ENCODE measurements around the gene DDX56. TPM values are rescaled to one million over a fixed set of nuclear protein-coding genes. Genes with fewer than 3 reads are reported as not detected.

Gene DDX56
- total and polyA plus RNA-seq, 2 of the 13 experiments (the other 11 are each of a cell fraction or from before 2014, with no cell fraction given): 82.6 to 120 TPM

- Histone ChIP-seq H3K9ac (ENCODE audit: insufficient read depth, low read depth, low read length) (no peak overlapping the region), H2AFZ (ENCODE audit: low read length) (no peak overlapping the region), H3K27ac (ENCODE audit: extremely low read length, insufficient read depth, low read length) (no peak overlapping the region), H3K4me2 (ENCODE audit: low read depth, low read length) (no peak overlapping the region), H4K20me1 (ENCODE audit: insufficient read depth, low read length) (no peaks in the 10 kb centered on the region; the same call in 1 of the 2 replicates), H3K27me3 (ENCODE audit: control insufficient read depth in 1 of 2, insufficient read depth in 2 of 2, low read length in 2 of 2) (no peaks in the 10 kb centered on the region), H3K79me2 (ENCODE audit: insufficient read depth, low read length) (no peaks in the 10 kb centered on the region), H3K9me3 (ENCODE audit: low read length) (no peaks in the 10 kb centered on the region), H3K36me3 (replicated peaks in 1 of 2; ENCODE audit: control insufficient read depth in 1 of 2, insufficient read depth in 2 of 2, low read length in 2 of 2) (peaks cover 36 to 55% of the 10 kb centered on the region in 2 experiments), H3K4me1 (ENCODE audit: insufficient read depth, low read length) (peaks cover 36% of the 10 kb centered on the region), H3K4me3 (replicated peaks in 1 of 3; ENCODE audit: insufficient read depth in 1 of 3, low read depth in 2 of 3, low read length in 3 of 3) (no peak overlapping the region)
- no TSS peak for BruUV-seq (replicated peaks)
- 84% methylated on average over 5 of the region's 13 CpGs for WGBS (ENCODE audit: low lambda C conversion rate)
- CTCF ChIA-PET (ENCODE audit: low intra/inter-chr PET ratio, low total read pairs): interaction anchor here (0.8 to 2.5 kb wide), 4 partner anchors 28 to 324 kb away, joined by 3 to 14 read pairs (median 6); no protein-coding TSS in a partner anchor
- ATAC-seq (peak; percentile 76), DNase-seq (ENCODE audit: low spot score) (peak; percentile 44), FAIRE-seq (peak; percentile 53)
- in situ Hi-C loops (cut with HindIII; ENCODE audit: extremely low pct_ligation_motif_present, low pct_unique_long_range_greater_than_20kb) (no loop called here), intact Hi-C loops (cut with micrococcal nuclease; ENCODE audit: unreplicated experiment) (loop anchor here (1.0 to 2.0 kb wide), 3 partner anchors 22 to 324 kb away; no protein-coding TSS in a partner anchor)
- POLR2A ChIA-PET: interaction anchor here (0.8 to 4.2 kb wide), 9 partner anchors 8 to 113 kb away, joined by 3 to 45 read pairs (median 5); partner anchors contain the start of genes DDX56, NPC1L1, NUDCD3 and OGDH
- TF ChIP-seq ZNF556 (CRISPR knock-in tag; IDR thresholded peaks at IDR 0.05; ENCODE audit: borderline replicate concordance) (no peak), ZBTB38 (CRISPR knock-in tag; IDR thresholded peaks at IDR 0.05) (peak; percentile 43; the same call in 1 of the 2 replicates), GTF2F1 (IDR thresholded peaks at IDR 0.05; ENCODE audit: low read length) (no peak), ATRX (CRISPR knock-in tag; IDR thresholded peaks at IDR 0.05; ENCODE audit: borderline replicate concordance) (no peak), ZNF432 (CRISPR knock-in tag; IDR thresholded peaks at IDR 0.05; ENCODE audit: borderline replicate concordance) (no peak), FOXO1 (CRISPR knock-in tag; IDR thresholded peaks at IDR 0.05) (0 out of 2 replicates have a peak, but pooled peaks have one; percentile 29), KDM2A (CRISPR knock-in tag; IDR thresholded peaks at IDR 0.05; ENCODE audit: borderline replicate concordance, low read depth) (peak; percentile 54), GATAD1 (CRISPR knock-in tag; IDR thresholded peaks at IDR 0.05) (peak; percentile 20; the same call in 1 of the 2 replicates), POLR2A (IDR thresholded peaks at IDR 0.05; ENCODE audit: insufficient read depth in 1 of 2, low read depth in 2 of 2, low read length in 2 of 2) (peak in 1 of 2 experiments; percentile 33; a peak in 1 of 4 replicates), GATAD2A (CRISPR knock-in tag; IDR thresholded peaks at IDR 0.05) (0 out of 2 replicates have a peak, but pooled peaks have one; percentile 22), ZNF263 (CRISPR knock-in tag; IDR thresholded peaks at IDR 0.05) (0 out of 2 replicates have a peak, but pooled peaks have one; percentile 27), ZNF766 (CRISPR knock-in tag; IDR thresholded peaks at IDR 0.05; ENCODE audit: borderline replicate concordance) (0 out of 2 replicates have a peak, but pooled peaks have one; percentile 43), MLX (CRISPR knock-in tag; IDR thresholded peaks at IDR 0.05) (no peak), ASH2L (IDR thresholded peaks at IDR 0.05; ENCODE audit: insufficient read length, low read depth, low read length) (peak; percentile 26), ERF (CRISPR knock-in tag; IDR thresholded peaks at IDR 0.05) (no peak), ZNF563 (CRISPR knock-in tag; IDR thresholded peaks at IDR 0.05) (no peak), ZNF879 (CRISPR knock-in tag; IDR thresholded peaks at IDR 0.05) (no peak), ATAD3A (CRISPR knock-in tag; IDR thresholded peaks at IDR 0.05) (no peak), FOXP4 (CRISPR knock-in tag; IDR thresholded peaks at IDR 0.05) (peak; percentile 25; the same call in 1 of the 2 replicates), SALL1 (CRISPR knock-in tag; IDR thresholded peaks at IDR 0.05) (peak; percentile 32; the same call in 1 of the 2 replicates), YEATS2 (CRISPR knock-in tag; IDR thresholded peaks at IDR 0.05; ENCODE audit: borderline replicate concordance) (no peak), RBM22 (optimal IDR thresholded peaks at IDR 0.05; ENCODE audit: low read length) (peak; percentile 74), GABPB1 (CRISPR knock-in tag; IDR thresholded peaks at IDR 0.05) (peak; percentile 42; the same call in 1 of the 2 replicates)
Measured at GRCh38 chr7:44565097-44565794, 8.5 kb downstream of the DDX56 start.

Measured in HepG2 (cell line).